Islet of Langerhans (tissue), 1 donor: Measurements from ENCODE around the gene MDP1.
"Not testable (repeated sequence)": the region's sequence is repeated elsewhere in the genome, so short reads cannot be mapped to it uniquely, and the experiment has no call there.

Experiments used
- FAIRE-seq: peaks from one replicate; lab custom pipeline; 2011; peaks lifted over from hg19 to GRCh38; lab: Jason Lieb, UNC

Gene MDP1

GRCh38 chr14:24250354-24250753 is 34.5 kb upstream of the MDP1 start:
- no peak for FAIRE-seq

GRCh38 chr14:24249230-24250021 is 33.6 kb upstream of the MDP1 start:
- no peak for FAIRE-seq

GRCh38 chr14:24247422-24247821 is 31.6 kb upstream of the MDP1 start:
- FAIRE-seq, result no peak

- FAIRE-seq, result no peak
Observed at GRCh38 chr14:24246765-24247212, 30.9 kb upstream of the MDP1 start.

- not testable (repeated sequence) for FAIRE-seq
Observed at GRCh38 chr14:24245350-24245749, 29.5 kb upstream of the MDP1 start.

- no peak for FAIRE-seq
Observed at GRCh38 chr14:24243336-24243836, 27.5 kb upstream of the MDP1 start.

GRCh38 chr14:24241829-24242443 is 26.1 kb upstream of the MDP1 start:
- no peak for FAIRE-seq

GRCh38 chr14:24240110-24240918 is 24.4 kb upstream of the MDP1 start:
- no peak for FAIRE-seq

- no peak for FAIRE-seq
Observed at GRCh38 chr14:24238527-24239037, 22.7 kb upstream of the MDP1 start.

- FAIRE-seq, result no peak
Observed at GRCh38 chr14:24238123-24238522, 22.3 kb upstream of the MDP1 start.

GRCh38 chr14:24237463-24237955 is 21.6 kb upstream of the MDP1 start:
- FAIRE-seq, result no peak

GRCh38 chr14:24236689-24237462 is 21.0 kb upstream of the MDP1 start:
- no peak for FAIRE-seq

GRCh38 chr14:24235804-24236688 is 20.2 kb upstream of the MDP1 start:
- FAIRE-seq, result no peak

GRCh38 chr14:24234095-24235005 is 18.5 kb upstream of the MDP1 start:
- no peak for FAIRE-seq

- no peak for FAIRE-seq
Observed at GRCh38 chr14:24233538-24233866, 17.6 kb upstream of the MDP1 start.

GRCh38 chr14:24232645-24233537 is 17.0 kb upstream of the MDP1 start, which contains the start of gene GMPR2:
Gene GMPR2 (plus strand): TSS chr14:24232929. CDS start chr14:24233254, 325 bp downstream.
- FAIRE-seq, result no peak

- FAIRE-seq, result no peak
Observed at GRCh38 chr14:24232121-24232644, 16.3 kb upstream of the MDP1 start, which contains the start of gene NEDD8. Gene NEDD8 (minus strand): TSS chr14:24232367. CDS start chr14:24232267, 100 bp downstream.
